Right ventricle myocardium superior (tissue), 1 donor: ENCODE measurements around the gene FAM20B. TPM values are rescaled to one million over a fixed set of nuclear protein-coding genes. Genes with fewer than 3 reads are reported as not detected.

Experiments
- ATAC-seq: fragments of 200-7000 bp; cut with Tn5 transposase; one replicate; pipeline ENCODE4 v1.9.1; 2020; ENCODE audit warnings: mild to moderate bottlenecking; ENCODE audit not compliant: poor library complexity
- DNase-seq: peaks from one replicate; pipeline ENCODE4 v3.0.0-alpha.2; 2020
- intact Hi-C: fragments of 100-400 bp; cut with DNase I; formaldehyde crosslinking; loops from one replicate; pipeline ENCODE4 v1.11.2; 2022
- total RNA-seq: library from RNA; stranded (reverse); fragmentation: NEBNext Ultra II Directional; extraction: Animal tissue kit (Norgen Biotek cat#: 25700); gene quantifications from one replicate; pipeline ENCODE4 v1.2.1, GENCODE V29; 2021
- donor health status: DM: no; HTN: yes; CAD: no; lungs with severe emphysema.

FAM20B gene
- total RNA-seq, 1 donor from 2014 or later: 50.2 TPM

DNA sequence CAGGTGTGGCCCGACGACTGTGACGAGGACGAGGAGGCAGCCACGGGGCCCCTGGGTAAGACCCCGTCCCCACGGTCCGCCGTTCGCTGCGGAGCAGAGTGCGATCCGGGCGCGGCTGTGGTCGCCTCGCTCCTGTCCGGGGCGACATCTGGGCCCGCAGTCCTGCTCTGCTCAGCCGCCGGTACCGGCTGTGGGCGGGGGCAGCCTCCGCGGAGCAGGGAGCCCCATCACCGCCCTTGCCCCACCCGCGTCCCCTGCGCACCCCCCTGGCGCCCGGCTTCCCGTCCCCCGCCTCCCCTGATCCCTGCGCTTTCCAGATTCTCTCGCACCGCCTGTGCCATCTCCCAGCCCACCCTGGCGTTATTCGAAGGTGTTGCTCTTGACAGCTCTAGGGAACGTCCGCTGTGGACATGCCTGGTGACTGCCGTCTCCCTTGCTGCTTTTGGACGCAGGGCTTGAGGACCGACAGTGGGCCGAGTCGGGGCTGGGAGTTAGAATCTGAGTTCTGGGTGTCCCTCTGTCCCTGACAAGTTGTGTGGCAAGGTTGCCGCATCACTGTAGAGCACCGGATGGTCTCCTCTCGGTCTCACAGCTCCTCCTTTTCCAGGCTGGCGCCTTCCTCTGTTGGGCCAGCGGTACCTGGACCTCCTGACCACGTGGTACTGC, 56.8 kb downstream of the FAM20B start:
- ATAC-seq (peak; percentile 53), DNase-seq (peak; percentile 52)
- intact Hi-C loops: loop anchor here (5.0 to 10.0 kb wide), 2 partner anchors 212 to 285 kb away; partner anchors contain the start of genes AXDND1 and SOAT1

DNA sequence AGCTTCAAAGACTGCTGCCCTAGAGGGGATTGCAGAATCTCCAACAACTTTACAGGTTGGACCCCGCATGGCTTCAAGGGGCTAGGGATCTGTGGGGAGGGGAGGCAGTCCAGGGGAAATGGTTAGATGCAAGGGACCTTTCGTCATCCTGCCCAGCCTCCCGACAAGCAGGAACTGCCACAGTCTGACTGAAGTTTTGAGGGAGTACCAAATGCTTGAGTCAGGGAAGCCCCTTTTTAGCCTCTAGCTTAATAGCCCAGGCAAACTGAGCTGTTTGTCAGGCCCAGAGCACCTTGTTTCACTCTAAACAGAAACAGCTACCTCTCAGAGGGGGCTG, 57.3 kb downstream of the FAM20B start:
- ATAC-seq (no peak), DNase-seq (no peak)
- intact Hi-C loops: loop anchor here (5.0 to 10.0 kb wide), 2 partner anchors 212 to 284 kb away; partner anchors contain the start of genes AXDND1 and SOAT1

DNA sequence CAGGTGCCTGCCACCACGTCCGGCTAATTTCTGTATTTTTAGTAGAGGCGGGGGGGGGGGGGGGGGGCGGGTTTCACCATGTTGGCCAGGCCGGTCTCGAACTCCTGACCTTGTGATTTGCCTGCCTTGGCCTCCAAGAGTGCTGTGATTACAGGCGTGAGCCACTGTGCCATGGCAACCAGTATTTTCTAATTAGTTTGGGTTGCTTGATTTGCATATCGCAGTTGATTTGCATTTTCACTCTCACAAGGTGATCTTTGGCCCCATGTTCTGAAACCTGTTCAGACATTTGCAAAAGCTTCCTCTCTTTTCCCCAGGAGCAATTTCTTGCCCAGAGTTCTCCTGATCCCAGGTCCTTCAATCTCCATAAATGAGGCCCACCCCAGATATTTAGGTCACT, 57.8 kb downstream of the FAM20B start:
- DNase-seq: no peak
- ATAC-seq: no peak
- intact Hi-C loops: loop anchor here (5.0 to 10.0 kb wide), 2 partner anchors 211 to 284 kb away; partner anchors contain the start of genes AXDND1 and SOAT1

DNA sequence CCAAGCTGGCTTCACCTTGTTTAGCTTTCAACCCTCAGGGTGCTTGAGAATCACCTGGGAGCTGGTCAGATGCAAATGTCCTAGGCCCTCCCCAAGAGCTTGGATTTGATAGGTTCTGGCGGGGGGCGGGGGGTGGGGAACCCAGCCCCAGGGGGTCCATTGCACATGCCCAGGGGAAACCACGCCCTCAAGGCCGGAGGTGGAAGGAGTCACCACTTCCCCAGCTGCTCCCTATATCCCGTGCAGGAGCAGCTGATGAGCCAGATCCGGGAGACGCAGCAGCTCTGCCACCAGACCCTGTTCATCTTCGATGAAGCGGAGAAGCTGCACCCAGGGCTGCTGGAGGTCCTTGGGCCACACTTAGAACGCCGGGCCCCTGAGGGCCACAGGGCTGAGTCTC, 62.0 kb downstream of the FAM20B start:
- intact Hi-C loops: loop anchor here (10.0 kb wide), 1 partner anchor 207 kb away; the partner anchor contains the start of gene SOAT1
- no peak for ATAC-seq
- no peak for DNase-seq

GRCh38 chr1:179089827-179090482, 64.3 kb downstream of the FAM20B start:
- no peak for DNase-seq

DNA sequence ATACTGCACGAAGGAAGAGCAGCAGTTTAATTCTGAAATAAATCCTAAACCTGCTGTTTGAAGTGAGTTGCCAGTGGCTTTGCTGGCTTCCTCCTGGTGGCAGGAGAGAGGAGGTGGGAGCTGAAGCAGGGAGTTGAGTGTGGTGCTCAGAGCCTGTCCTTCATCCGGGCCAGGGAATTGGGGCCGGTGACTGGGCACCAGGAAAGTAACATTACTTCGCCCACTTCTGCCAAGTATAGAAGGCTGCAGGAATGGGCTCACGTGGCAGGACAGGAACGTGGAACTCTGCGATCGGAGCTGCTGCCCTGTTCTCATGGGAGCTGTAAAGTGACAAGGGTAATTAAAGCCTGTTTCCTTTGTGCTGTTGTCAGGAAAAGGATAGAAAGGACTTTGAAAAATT, 64.8 kb downstream of the FAM20B start:
- DNase-seq (peak; percentile 63), ATAC-seq (peak; percentile 71)
- intact Hi-C loops: no loop called here

More at GRCh38 chr1:179089827-179090482, 64.3 kb downstream of the FAM20B start:
- ATAC-seq: no peak
- intact Hi-C loops: loop anchor here (10.0 kb wide), 1 partner anchor 205 kb away; the partner anchor contains the start of gene SOAT1

- DNase-seq (no peak), ATAC-seq (no peak)
- intact Hi-C loops: no loop called here
Observed at GRCh38 chr1:179090923-179091322, 65.2 kb downstream of the FAM20B start.

- peak; percentile 78 for DNase-seq
- peak; percentile 83 for ATAC-seq
- intact Hi-C loops: no loop called here
Observed at GRCh38 chr1:179091691-179092165, 66.0 kb downstream of the FAM20B start.

GRCh38 chr1:179092896-179093461, 67.3 kb downstream of the FAM20B start:
- ATAC-seq: no peak
- no peak for DNase-seq
- intact Hi-C loops: no loop called here

- intact Hi-C loops: no loop called here
- DNase-seq: no peak
- no peak for ATAC-seq
Observed at GRCh38 chr1:179094818-179095217, 69.1 kb downstream of the FAM20B start.

DNA sequence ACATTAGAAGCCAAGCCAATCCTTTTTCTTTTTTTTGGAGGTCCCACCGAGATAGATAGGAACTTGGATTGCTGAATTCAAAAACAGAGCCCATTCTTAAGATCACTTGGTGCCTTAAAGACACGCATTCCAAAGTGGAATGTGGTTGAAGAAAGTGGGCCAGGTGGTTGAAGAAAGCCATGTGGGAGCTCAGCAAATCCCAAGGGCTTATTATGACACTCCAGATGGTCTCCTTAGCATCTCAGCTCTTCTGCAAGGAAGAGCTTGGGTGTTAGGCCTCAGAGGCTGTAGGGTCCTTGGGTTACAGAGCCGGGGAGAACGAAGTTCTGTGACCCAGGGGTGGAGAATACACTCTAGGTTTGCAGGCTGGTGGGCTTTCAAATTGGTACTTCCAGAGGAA, 69.7 kb downstream of the FAM20B start:
- ATAC-seq: no peak

DNA sequence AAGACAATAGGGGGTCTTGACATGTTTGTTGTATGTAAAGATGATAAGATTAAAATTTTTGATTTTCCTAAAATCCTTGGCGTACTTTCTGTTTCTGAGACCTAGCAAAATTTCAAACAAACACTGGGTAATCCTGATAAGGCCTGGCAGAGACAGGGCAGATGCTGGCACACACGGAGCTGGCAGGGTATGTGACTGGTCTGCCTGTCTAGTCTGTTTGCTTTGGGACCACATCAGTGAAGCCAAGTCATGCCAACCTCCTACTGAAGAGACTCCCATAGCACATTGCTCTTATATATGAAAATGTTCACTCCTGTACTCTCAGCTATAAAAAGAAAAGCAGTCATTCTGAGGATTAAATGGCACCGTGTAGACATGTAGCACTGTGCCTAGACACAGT, 70.2 kb downstream of the FAM20B start:
- peak; percentile 64 for ATAC-seq
- DNase-seq: no peak
- intact Hi-C loops: no loop called here

More for the DNA sequence above, 69.7 kb downstream of the FAM20B start:
- intact Hi-C loops: no loop called here
- DNase-seq: no peak

DNA sequence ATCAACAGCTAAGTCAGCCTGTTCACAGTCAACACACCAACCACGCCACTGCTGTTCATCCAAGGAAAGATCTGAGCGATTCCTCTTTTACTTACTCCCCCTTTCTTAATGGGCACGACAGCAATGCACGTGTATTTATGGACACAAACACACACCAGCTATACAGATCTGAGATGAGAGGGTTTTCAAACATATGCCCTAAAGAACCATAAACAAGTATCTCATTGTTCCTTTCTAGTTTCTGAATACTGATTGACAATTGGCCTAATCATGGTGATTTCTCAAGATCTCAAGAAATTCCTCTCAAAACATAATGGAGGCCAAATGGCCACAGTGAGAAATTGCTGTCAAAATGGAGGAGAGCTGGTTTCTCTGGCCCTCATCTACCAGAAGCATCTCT, 74.2 kb downstream of the FAM20B start:
- intact Hi-C loops: no loop called here
- ATAC-seq (no peak), DNase-seq (no peak)

GRCh38 chr1:179101566-179101965, 75.9 kb downstream of the FAM20B start:
- DNase-seq: no peak
- no peak for ATAC-seq
- intact Hi-C loops: no loop called here

DNA sequence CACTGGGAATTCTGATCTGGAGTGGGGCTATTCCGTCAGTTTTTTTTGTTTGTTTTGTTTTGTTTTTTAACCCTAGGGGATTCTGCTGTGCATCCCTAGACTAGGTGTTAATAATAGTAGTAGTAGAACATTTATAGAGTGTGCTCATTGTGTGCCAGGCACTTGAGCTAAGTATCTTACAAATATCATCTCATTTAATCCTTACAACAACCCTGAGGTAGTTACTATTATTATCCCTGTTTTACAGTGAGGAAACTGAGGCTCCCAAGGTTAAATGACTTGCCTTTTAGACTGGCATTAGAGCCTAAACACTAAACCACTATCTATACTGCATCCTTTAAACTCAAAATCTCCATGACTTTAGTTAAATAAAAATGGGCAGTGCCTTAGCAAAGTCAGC, 78.3 kb downstream of the FAM20B start:
- intact Hi-C loops: no loop called here
- no peak for ATAC-seq
- no peak for DNase-seq

DNA sequence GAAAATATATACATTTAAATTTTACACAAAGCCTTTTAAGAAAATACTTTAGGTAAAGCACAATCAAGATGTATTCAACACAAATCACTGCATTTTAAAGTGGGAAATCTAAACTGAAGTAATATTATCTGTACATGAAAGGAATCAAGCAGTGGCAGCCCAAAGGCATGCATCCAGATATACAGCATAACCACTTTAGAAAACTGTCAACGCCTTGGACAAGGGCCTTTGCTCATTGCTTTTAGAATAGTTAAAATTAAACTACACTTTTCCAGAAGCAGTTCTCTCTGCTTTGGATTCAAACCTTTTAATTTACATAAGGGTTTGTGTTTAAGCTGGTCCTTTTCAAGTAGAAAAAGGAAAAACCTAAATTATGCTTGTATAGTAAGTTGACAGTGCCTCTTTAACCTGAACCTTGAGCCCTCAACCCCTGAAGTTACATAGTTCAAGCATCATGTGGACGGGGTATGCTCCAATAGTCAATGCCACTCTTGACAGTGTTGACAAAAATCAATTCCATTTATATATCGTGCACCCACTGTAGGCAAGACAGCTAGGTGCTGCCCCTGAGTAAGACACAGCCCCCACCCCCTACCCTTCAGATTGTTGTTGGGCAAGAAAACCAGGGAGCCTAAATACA, 79.0 kb downstream of the FAM20B start:
- DNase-seq (no peak), ATAC-seq (no peak)
- intact Hi-C loops: no loop called here

DNA sequence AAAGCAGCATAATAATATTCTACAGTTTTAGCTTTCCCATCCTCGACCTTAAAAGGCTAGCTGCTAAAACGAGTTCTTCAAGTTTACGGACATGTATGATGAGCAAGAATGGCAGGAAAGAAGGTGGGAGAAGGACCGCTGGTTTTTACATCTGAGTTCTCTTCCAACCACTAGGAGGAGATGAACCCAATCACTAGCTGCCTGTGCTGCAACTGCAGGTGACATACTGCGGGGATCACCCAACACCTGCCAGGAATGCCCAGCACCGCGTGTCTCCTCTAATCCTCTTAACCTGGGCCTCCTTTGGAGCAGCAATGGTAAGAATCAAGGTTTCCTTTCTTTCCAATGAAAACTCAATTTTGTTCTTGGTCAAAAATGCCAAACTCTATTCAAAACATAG, 79.7 kb downstream of the FAM20B start:
- ATAC-seq (no peak), DNase-seq (no peak)
- intact Hi-C loops: no loop called here

GRCh38 chr1:179107706-179108629, 82.3 kb downstream of the FAM20B start:
- DNase-seq: no peak
- peak; percentile 71 for ATAC-seq
- intact Hi-C loops: no loop called here
